ENCODE results near the gene PJA1. TPM values are rescaled to one million over a fixed set of nuclear protein-coding genes. Genes with fewer than 3 reads are reported as not detected.

The PJA1 gene
- total and polyA plus RNA-seq, 2 donors (not counting 3 experiments of a cell fraction or from before 2014, with no cell fraction given) = 8.2 to 16.1 TPM

DNA sequence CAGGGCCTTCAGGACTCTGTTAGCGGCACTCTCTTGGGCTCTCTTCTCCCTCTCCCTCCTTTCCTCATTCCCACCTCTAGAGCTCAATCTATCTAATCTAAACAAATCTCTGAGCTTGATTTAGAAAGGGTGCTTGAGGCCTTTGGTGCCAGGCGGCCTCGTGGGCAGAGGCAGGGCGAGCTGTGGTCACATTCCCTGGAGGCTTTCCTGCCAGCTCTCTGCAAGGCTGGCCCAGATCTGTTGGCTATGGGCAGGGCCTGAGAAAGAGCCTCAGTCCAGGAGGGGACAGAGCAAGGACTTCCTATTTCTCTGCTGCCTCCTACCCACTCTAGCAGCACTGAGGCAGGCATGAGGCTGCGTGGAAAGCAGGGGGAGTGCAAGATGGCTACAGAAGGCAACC, 38.6 kb downstream of the PJA1 start:
- ChIA-PET POLR2A (no interaction called here), CTCF (no interaction called here)
- Histone ChIP-seq H3K27ac (ENCODE audit: insufficient read depth, low read depth, low read length) (no peak overlapping the region), H3K9me1 (replicated peaks; ENCODE audit: control insufficient read depth, extremely low read depth, insufficient read depth, low read length) (no peaks in the 10 kb centered on the region), H3K4me3 (replicated peaks in 1 of 3; ENCODE audit: insufficient read depth in 1 of 3, low read depth in 1 of 3, low read length in 3 of 3) (no peak overlapping the region), H3K9ac (replicated peaks; ENCODE audit: extremely low read depth, insufficient read depth, low read length) (no peak overlapping the region), H3K4me1 (ENCODE audit: control insufficient read depth, extremely low read depth, insufficient read depth, low read length) (no peaks in the 10 kb centered on the region), H3K9me3 (replicated peaks; ENCODE audit: control insufficient read depth, insufficient read depth, low read length) (no peaks in the 10 kb centered on the region), H2AFZ (ENCODE audit: low read depth, low read length) (no peak overlapping the region), H3K4me2 (ENCODE audit: insufficient read depth, low read length) (no peak overlapping the region), H3K27me3 (ENCODE audit: control insufficient read depth in 2 of 2, insufficient read depth in 2 of 2, low read length in 2 of 2) (peaks cover 13 to 19% of the 10 kb centered on the region in 2 experiments), H3K36me3 (ENCODE audit: control insufficient read depth in 2 of 2, extremely low read depth in 1 of 2, insufficient read depth in 2 of 2, low read length in 2 of 2) (no peaks in the 10 kb centered on the region), H4K20me1 (replicated peaks; ENCODE audit: control insufficient read depth, extremely low read depth, insufficient read depth, low read length) (no peaks in the 10 kb centered on the region), H3K79me2 (ENCODE audit: control insufficient read depth, insufficient read depth, low read length) (no peaks in the 10 kb centered on the region)
- TF ChIP-seq, protein P1, sequence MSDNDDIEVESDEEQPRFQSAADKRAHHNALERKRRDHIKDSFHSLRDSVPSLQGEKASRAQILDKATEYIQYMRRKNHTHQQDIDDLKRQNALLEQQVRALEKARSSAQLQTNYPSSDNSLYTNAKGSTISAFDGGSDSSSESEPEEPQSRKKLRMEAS (IDR thresholded peaks at IDR 0.05; ENCODE audit: insufficient read depth, insufficient read length) = no peak
- TF ChIP-seq MYC (IDR thresholded peaks at IDR 0.05; ENCODE audit: low read depth, low read length) (no peak), POLR2A (IDR thresholded peaks at IDR 0.05; ENCODE audit: low read depth, low read length) (no peak), EZH2 (IDR thresholded peaks at IDR 0.05; ENCODE audit: borderline replicate concordance, low read depth, low read length, severe bottlenecking) (no peak), POLR2AphosphoS5 (IDR thresholded peaks at IDR 0.05; ENCODE audit: insufficient read depth, low read depth, low read length) (no peak), GATA2 (IDR thresholded peaks at IDR 0.05; ENCODE audit: insufficient read depth, insufficient read length, low read depth, low read length) (no peak)
- TF ChIP-seq, protein P2, sequence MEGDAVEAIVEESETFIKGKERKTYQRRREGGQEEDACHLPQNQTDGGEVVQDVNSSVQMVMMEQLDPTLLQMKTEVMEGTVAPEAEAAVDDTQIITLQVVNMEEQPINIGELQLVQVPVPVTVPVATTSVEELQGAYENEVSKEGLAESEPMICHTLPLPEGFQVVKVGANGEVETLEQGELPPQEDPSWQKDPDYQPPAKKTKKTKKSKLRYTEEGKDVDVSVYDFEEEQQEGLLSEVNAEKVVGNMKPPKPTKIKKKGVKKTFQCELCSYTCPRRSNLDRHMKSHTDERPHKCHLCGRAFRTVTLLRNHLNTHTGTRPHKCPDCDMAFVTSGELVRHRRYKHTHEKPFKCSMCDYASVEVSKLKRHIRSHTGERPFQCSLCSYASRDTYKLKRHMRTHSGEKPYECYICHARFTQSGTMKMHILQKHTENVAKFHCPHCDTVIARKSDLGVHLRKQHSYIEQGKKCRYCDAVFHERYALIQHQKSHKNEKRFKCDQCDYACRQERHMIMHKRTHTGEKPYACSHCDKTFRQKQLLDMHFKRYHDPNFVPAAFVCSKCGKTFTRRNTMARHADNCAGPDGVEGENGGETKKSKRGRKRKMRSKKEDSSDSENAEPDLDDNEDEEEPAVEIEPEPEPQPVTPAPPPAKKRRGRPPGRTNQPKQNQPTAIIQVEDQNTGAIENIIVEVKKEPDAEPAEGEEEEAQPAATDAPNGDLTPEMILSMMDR (IDR thresholded peaks at IDR 0.05; ENCODE audit: extremely low read depth in 1 of 2, insufficient read depth in 1 of 2, low read depth in 1 of 2, low read length in 2 of 2) = no peak
- DNase-seq (ENCODE audit: low read depth, low spot score) (no peak), FAIRE-seq (no peak)
- intact Hi-C loops (cut with micrococcal nuclease) (no loop called here), dilution Hi-C loops (cut with MboI; ENCODE audit: extremely low pct_ligation_motif_present, low sequenced_read_pairs) (no loop called here)
- BruUV-seq (replicated peaks) = no TSS peak
